ENCODE measurements around the gene GLRA2.
"Not testable (repeated sequence)": the region's sequence is repeated elsewhere in the genome, so short reads cannot be mapped to it uniquely, and the experiment has no call there.

GRCh38 chrX:14612450-14612849 is 83.1 kb downstream of the GLRA2 start:
- TF ChIP-seq CTCF, POLR2A (IDR thresholded peaks at IDR 0.05): not testable (repeated sequence)

All from lower leg skin (tissue), 3 donors.